SK-N-SH (cell line): Measurements from ENCODE around the gene TMUB1. TPM values are rescaled to one million over a fixed set of nuclear protein-coding genes. Genes with fewer than 3 reads are reported as not detected.

Experiments
- CTCF ChIA-PET: fragments of 300-600, 350-600 bp; formaldehyde crosslinking; extraction: SDS; loops from one replicate; lab custom pipeline; 2021; lab: Yijun Ruan, JAX
- POLR2A ChIA-PET: fragments of 350-600 bp; sonication (Branson Sonifier 250); formaldehyde crosslinking; extraction: SDS; loops from one replicate; lab custom pipeline; 2020; ENCODE audit warnings: antibody characterized with exemption, inconsistent platforms; lab: Yijun Ruan, JAX
- DNase-seq: peaks from one replicate; pipeline ENCODE4 v3.0.0; 2012
- H2AFZ ChIP-seq: fragments of 200-600 bp; sonication (generic); 2 replicates; pipeline ENCODE4 v1.8.1; 2016; ENCODE audit warnings: antibody characterized with exemption, mild to moderate bottlenecking, low read depth
- H3F3A ChIP-seq: fragments of 200-600 bp; sonication (generic); replicated peaks from 2 replicates; pipeline ENCODE3; 2016; ENCODE audit warnings: antibody characterized with exemption, mild to moderate bottlenecking; ENCODE audit not compliant: insufficient read depth
- H3K27ac ChIP-seq, 2 experiments: fragments of 200-500 bp in 1 of 2; fragments of 200-600 bp in 1 of 2; sonication (Bioruptor generic) in 1 of 2; sonication (generic), shearing (Covaris generic) in 1 of 2; 2 replicates each; pipeline versions ENCODE4 v1.5.1 to v1.6.1; 2014 to 2016; ENCODE audit warnings: low read depth in 2 of 2, inconsistent platforms in 1 of 2, low read length in 1 of 2, mild to moderate bottlenecking in 1 of 2, mixed read lengths in 1 of 2
- H3K27me3 ChIP-seq: fragments of 200-600 bp; sonication (generic), shearing (Covaris generic); 2 replicates; pipeline ENCODE4 v1.6.1; 2016; ENCODE audit warnings: mixed run types; ENCODE audit not compliant: insufficient read depth
- H3K36me3 ChIP-seq, 2 experiments: fragments of 200-500 bp in 1 of 2; fragments of 200-600 bp in 1 of 2; sonication (Bioruptor generic) in 1 of 2; sonication (generic) in 1 of 2; replicated peaks in 1 of 2; 2 replicates each; pipeline versions ENCODE3 to v1.5.1; 2014 to 2016; ENCODE audit warnings: low read length in 1 of 2, mild to moderate bottlenecking in 1 of 2; ENCODE audit not compliant: insufficient read depth in 2 of 2, control insufficient read depth in 1 of 2
- H3K4me1 ChIP-seq, 2 experiments: fragments of 200-500 bp in 1 of 2; fragments of 200-600 bp in 1 of 2; sonication (Bioruptor generic) in 1 of 2; sonication (generic), shearing (Covaris generic) in 1 of 2; 2 replicates each; pipeline versions ENCODE4 v1.5.1 to v1.6.1; 2014 to 2016; ENCODE audit warnings: low read depth in 1 of 2, low read length in 1 of 2, mixed run types in 1 of 2; ENCODE audit not compliant: insufficient read depth in 2 of 2, control insufficient read depth in 1 of 2
- H3K4me2 ChIP-seq: fragments of 200-600 bp; sonication (generic), shearing (Covaris generic); 2 replicates; pipeline ENCODE4 v1.6.1; 2017; ENCODE audit warnings: mixed run types
- H3K4me3 ChIP-seq, 2 experiments: fragments of 200-500 bp in 1 of 2; fragments of 200-600 bp in 1 of 2; sonication (Bioruptor generic) in 1 of 2; sonication (generic), shearing (Covaris generic) in 1 of 2; 2 replicates each; pipeline versions ENCODE4 v1.5.1 to v1.8.1; 2014 to 2016; ENCODE audit warnings: low read depth in 2 of 2, inconsistent platforms in 1 of 2, low read length in 1 of 2, mild to moderate bottlenecking in 1 of 2, mixed read lengths in 1 of 2, moderate library complexity in 1 of 2
- H3K79me2 ChIP-seq: fragments of 200-600 bp; sonication (generic); 2 replicates; pipeline ENCODE4 v1.8.1; 2017; ENCODE audit warnings: mild to moderate bottlenecking; ENCODE audit not compliant: insufficient read depth
- H3K9ac ChIP-seq: fragments of 200-600 bp; sonication (generic); 2 replicates; pipeline ENCODE4 v1.6.1; 2017; ENCODE audit warnings: mixed run types
- H3K9me2 ChIP-seq: fragments of 200-600 bp; sonication (generic); 2 replicates; pipeline ENCODE4 v1.6.1; 2017; ENCODE audit warnings: mixed run types
- H3K9me3 ChIP-seq: fragments of 200-600 bp; sonication (generic); 2 replicates; pipeline ENCODE4 v1.6.1; 2017; ENCODE audit warnings: mixed run types, mild to moderate bottlenecking, moderate library complexity
- H4K20me1 ChIP-seq: fragments of 200-600 bp; sonication (generic); 2 replicates; pipeline ENCODE4 v1.6.1; 2017; ENCODE audit warnings: mild to moderate bottlenecking, mixed run types; ENCODE audit not compliant: insufficient read depth
- CHD2 ChIP-seq: fragments of 150-350 bp; IDR thresholded peaks from 2 replicates; pipeline ENCODE4 v1.6.1; 2018; ENCODE audit warnings: low read length; ENCODE audit not compliant: partially characterized antibody
- ELF1 ChIP-seq: IDR thresholded peaks from 2 replicates; pipeline ENCODE4 v1.4.0; 2012
- EZH2phosphoT487 ChIP-seq: fragments of 200-600 bp; sonication (generic); IDR thresholded peaks from 2 replicates; pipeline ENCODE4 v1.6.1; 2017; ENCODE audit warnings: low read depth, mixed run types, mild to moderate bottlenecking, antibody characterized with exemption, moderate library complexity, borderline replicate concordance
- FOSL2 ChIP-seq: IDR thresholded peaks from 2 replicates; pipeline ENCODE4 v1.4.0; 2012; ENCODE audit warnings: low read depth, mild to moderate bottlenecking, moderate library complexity, borderline replicate concordance
- GABPA ChIP-seq: IDR thresholded peaks from 2 replicates; pipeline ENCODE4 v1.4.0; 2012; ENCODE audit warnings: low read depth, mild to moderate bottlenecking
- GATA2 ChIP-seq: sonication (generic); formaldehyde crosslinking; IDR thresholded peaks from 2 replicates; pipeline ENCODE4 v1.5.0; 2020; ENCODE audit warnings: mild to moderate bottlenecking, missing genetic modification reagents
- JUND ChIP-seq: IDR thresholded peaks from 2 replicates; pipeline ENCODE4 v1.4.0; 2012
- MXI1 ChIP-seq: IDR thresholded peaks from 2 replicates; pipeline ENCODE4 v1.6.1; 2012; ENCODE audit warnings: mild to moderate bottlenecking, low read depth, low read length, improper control_type of control experiment
- POLR2AphosphoS5 ChIP-seq: IDR thresholded peaks from 2 replicates; pipeline ENCODE4 v1.6.1; 2012; ENCODE audit warnings: low read depth, low read length
- RAD21 ChIP-seq: IDR thresholded peaks from 2 replicates; pipeline ENCODE4 v1.6.1; 2012; ENCODE audit warnings: mild to moderate bottlenecking, low read length
- RCOR1 ChIP-seq: fragments of 150-350 bp; IDR thresholded peaks from 2 replicates; pipeline ENCODE4 v1.6.1; 2017; ENCODE audit warnings: antibody characterized with exemption, low read length
- REST ChIP-seq: IDR thresholded peaks from 2 replicates; pipeline ENCODE4 v1.6.1; 2012; ENCODE audit warnings: mild to moderate bottlenecking, low read depth, low read length, moderate library complexity
- RXRA ChIP-seq: IDR thresholded peaks from 2 replicates; pipeline ENCODE4 v1.4.0; 2012; ENCODE audit warnings: low read depth, mild to moderate bottlenecking, borderline replicate concordance
- SMC3 ChIP-seq: IDR thresholded peaks from 2 replicates; pipeline ENCODE4 v1.6.1; 2012; ENCODE audit warnings: low read depth, low read length, improper control_type of control experiment
- TCF12 ChIP-seq: IDR thresholded peaks from 2 replicates; pipeline ENCODE4 v1.4.0; 2012
- TEAD4 ChIP-seq: IDR thresholded peaks from 2 replicates; pipeline ENCODE4 v1.4.0; 2012; ENCODE audit warnings: mild to moderate bottlenecking, borderline replicate concordance; ENCODE audit not compliant: insufficient read depth
- YY1 ChIP-seq: IDR thresholded peaks from 2 replicates; pipeline ENCODE4 v1.4.0; 2012; ENCODE audit warnings: low read depth, mild to moderate bottlenecking
- WGBS: methylation state at CpG from one replicate; pipeline ENCODE4 v1.1.6; 2017; ENCODE audit warnings: low lambda C conversion rate; 5-methylcytosine and 5-hydroxymethylcytosine counted together
- polyA plus RNA-seq, 3 experiments: library from polyadenylated mRNA; depleted of rRNA; stranded (reverse); fragments of >200 nt; gene quantifications; 2 replicates each; pipeline ENCODE4 v1.2.3, GENCODE V29; 2012
- TF ChIP-seq, protein P1 (sequence below): fragments of 150-350 bp; IDR thresholded peaks from 2 replicates; pipeline ENCODE4 v1.6.1; 2016; ENCODE audit warnings: mild to moderate bottlenecking, low read depth, low read length
- TF ChIP-seq, protein P2 (sequence below): IDR thresholded peaks from 2 replicates; pipeline ENCODE4 v1.4.0; 2012; ENCODE audit warnings: low read depth
- TF ChIP-seq, protein P3 (sequence below): fragments of 200-600 bp; sonication (generic); IDR thresholded peaks from 2 replicates; pipeline ENCODE4 v1.6.1; 2017; ENCODE audit warnings: antibody characterized with exemption, mild to moderate bottlenecking, moderate library complexity
- TF ChIP-seq, protein P4 (sequence below): IDR thresholded peaks from 2 replicates; pipeline ENCODE4 v1.4.0; 2012; ENCODE audit warnings: low read depth, borderline replicate concordance
- TF ChIP-seq, protein P5 (sequence below): fragments of 150-350 bp; IDR thresholded peaks from 2 replicates; pipeline ENCODE4 v1.6.1; 2017; ENCODE audit warnings: antibody characterized with exemption, low read length, low read depth, borderline replicate concordance

The TMUB1 gene
- polyA plus RNA-seq, 1 of the 3 experiments (the other 2 are of a cell fraction) = 60.6 TPM

GRCh38 chr7:151080522-151081169 is 2.6 kb downstream of the TMUB1 start, which contains the start of gene FASTK:
Gene FASTK (minus strand): TSS chr7:151080809. CDS start chr7:151080766, 43 bp downstream.
- Histone ChIP-seq H3K79me2 (peaks cover 48% of the 10 kb centered on the region), H3K27me3 (no peaks in the 10 kb centered on the region), H3K9ac (peak within 1 kb of the TSS; percentile 96), H3F3A (peaks cover 42% of the 10 kb centered on the region), H2AFZ (peak within 1 kb of the TSS; percentile 73; the same call in 1 of the 2 replicates), H3K27ac (peak within 1 kb of the TSS; percentile 78 to 95), H3K4me3 (peak within 1 kb of the TSS; percentile 94 to 99), H3K9me2 (no peaks in the 10 kb centered on the region), H3K4me2 (peak within 1 kb of the TSS; percentile 98), H4K20me1 (no peaks in the 10 kb centered on the region; the same call in 1 of the 2 replicates), H3K36me3 (peaks cover 12 to 46% of the 10 kb centered on the region in 2 experiments), H3K4me1 (peaks cover 30 to 48% of the 10 kb centered on the region in 2 experiments), H3K9me3 (no peaks in the 10 kb centered on the region)
- WGBS = 2% methylated on average over 36 of the region's 66 CpGs
- POLR2A ChIA-PET = interaction anchor here (0.6 to 1.5 kb wide), 9 partner anchors 10 to 152 kb away, joined by 3 to 7 read pairs (median 4); partner anchors contain the start of genes ABCB8 and CHPF2
- DNase-seq = peak; percentile 99
- CTCF ChIA-PET = interaction anchor here (0.6 to 21.3 kb wide), 8 partner anchors 12 to 88 kb away, joined by 3 to 474 read pairs (median 4); partner anchors contain the start of genes CDK5 and SLC4A2
- TF ChIP-seq JUND = no peak; the same call in 1 of the 2 replicates
- TF ChIP-seq TCF12 = peak; percentile 7; the same call in 1 of the 2 replicates
- peak; percentile 98 for TF ChIP-seq YY1
- TF ChIP-seq TEAD4 = no peak
- TF ChIP-seq EZH2phosphoT487 = no peak
- TF ChIP-seq, protein P1, sequence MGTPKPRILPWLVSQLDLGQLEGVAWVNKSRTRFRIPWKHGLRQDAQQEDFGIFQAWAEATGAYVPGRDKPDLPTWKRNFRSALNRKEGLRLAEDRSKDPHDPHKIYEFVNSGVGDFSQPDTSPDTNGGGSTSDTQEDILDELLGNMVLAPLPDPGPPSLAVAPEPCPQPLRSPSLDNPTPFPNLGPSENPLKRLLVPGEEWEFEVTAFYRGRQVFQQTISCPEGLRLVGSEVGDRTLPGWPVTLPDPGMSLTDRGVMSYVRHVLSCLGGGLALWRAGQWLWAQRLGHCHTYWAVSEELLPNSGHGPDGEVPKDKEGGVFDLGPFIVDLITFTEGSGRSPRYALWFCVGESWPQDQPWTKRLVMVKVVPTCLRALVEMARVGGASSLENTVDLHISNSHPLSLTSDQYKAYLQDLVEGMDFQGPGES = no peak
- no peak for TF ChIP-seq RXRA
- TF ChIP-seq CHD2 = peak; percentile 80
- TF ChIP-seq, protein P2, sequence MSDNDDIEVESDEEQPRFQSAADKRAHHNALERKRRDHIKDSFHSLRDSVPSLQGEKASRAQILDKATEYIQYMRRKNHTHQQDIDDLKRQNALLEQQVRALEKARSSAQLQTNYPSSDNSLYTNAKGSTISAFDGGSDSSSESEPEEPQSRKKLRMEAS = no peak
- TF ChIP-seq, protein P3, sequence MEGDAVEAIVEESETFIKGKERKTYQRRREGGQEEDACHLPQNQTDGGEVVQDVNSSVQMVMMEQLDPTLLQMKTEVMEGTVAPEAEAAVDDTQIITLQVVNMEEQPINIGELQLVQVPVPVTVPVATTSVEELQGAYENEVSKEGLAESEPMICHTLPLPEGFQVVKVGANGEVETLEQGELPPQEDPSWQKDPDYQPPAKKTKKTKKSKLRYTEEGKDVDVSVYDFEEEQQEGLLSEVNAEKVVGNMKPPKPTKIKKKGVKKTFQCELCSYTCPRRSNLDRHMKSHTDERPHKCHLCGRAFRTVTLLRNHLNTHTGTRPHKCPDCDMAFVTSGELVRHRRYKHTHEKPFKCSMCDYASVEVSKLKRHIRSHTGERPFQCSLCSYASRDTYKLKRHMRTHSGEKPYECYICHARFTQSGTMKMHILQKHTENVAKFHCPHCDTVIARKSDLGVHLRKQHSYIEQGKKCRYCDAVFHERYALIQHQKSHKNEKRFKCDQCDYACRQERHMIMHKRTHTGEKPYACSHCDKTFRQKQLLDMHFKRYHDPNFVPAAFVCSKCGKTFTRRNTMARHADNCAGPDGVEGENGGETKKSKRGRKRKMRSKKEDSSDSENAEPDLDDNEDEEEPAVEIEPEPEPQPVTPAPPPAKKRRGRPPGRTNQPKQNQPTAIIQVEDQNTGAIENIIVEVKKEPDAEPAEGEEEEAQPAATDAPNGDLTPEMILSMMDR = no peak
- TF ChIP-seq SMC3 = no peak
- TF ChIP-seq RAD21 = no peak
- TF ChIP-seq, protein P4, sequence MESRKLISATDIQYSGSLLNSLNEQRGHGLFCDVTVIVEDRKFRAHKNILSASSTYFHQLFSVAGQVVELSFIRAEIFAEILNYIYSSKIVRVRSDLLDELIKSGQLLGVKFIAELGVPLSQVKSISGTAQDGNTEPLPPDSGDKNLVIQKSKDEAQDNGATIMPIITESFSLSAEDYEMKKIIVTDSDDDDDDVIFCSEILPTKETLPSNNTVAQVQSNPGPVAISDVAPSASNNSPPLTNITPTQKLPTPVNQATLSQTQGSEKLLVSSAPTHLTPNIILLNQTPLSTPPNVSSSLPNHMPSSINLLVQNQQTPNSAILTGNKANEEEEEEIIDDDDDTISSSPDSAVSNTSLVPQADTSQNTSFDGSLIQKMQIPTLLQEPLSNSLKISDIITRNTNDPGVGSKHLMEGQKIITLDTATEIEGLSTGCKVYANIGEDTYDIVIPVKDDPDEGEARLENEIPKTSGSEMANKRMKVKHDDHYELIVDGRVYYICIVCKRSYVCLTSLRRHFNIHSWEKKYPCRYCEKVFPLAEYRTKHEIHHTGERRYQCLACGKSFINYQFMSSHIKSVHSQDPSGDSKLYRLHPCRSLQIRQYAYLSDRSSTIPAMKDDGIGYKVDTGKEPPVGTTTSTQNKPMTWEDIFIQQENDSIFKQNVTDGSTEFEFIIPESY = peak; percentile 60; the same call in 1 of the 2 replicates
- no peak for TF ChIP-seq GATA2 (CRISPR knock-in tag)
- 0 out of 2 replicates have a peak, but pooled peaks have one; percentile 35 for TF ChIP-seq GABPA
- peak; percentile 30; the same call in 1 of the 2 replicates for TF ChIP-seq RCOR1
- no peak; the same call in 1 of the 2 replicates for TF ChIP-seq REST
- TF ChIP-seq ELF1 = peak; percentile 25; the same call in 1 of the 2 replicates
- peak; percentile 41; the same call in 1 of the 2 replicates for TF ChIP-seq FOSL2
- TF ChIP-seq, protein P5, sequence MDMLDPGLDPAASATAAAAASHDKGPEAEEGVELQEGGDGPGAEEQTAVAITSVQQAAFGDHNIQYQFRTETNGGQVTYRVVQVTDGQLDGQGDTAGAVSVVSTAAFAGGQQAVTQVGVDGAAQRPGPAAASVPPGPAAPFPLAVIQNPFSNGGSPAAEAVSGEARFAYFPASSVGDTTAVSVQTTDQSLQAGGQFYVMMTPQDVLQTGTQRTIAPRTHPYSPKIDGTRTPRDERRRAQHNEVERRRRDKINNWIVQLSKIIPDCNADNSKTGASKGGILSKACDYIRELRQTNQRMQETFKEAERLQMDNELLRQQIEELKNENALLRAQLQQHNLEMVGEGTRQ = no peak
- peak; percentile 90 for TF ChIP-seq POLR2AphosphoS5
- peak; percentile 57; the same call in 1 of the 2 replicates for TF ChIP-seq MXI1
